Stomach smooth muscle (tissue), 2 donors: Measurements from ENCODE around the gene SHISAL1.

Experiments
- H3K27ac ChIP-seq: one replicate; pipeline ENCODE4 v1.7.0; 2013; ENCODE audit warnings: mild to moderate bottlenecking, low read length, inconsistent platforms
- H3K27me3 ChIP-seq, 2 donors: one replicate each; pipeline ENCODE4 v1.7.0; 2013; ENCODE audit warnings: low read length in 2 of 2; ENCODE audit not compliant: insufficient read depth in 2 of 2, control insufficient read depth in 1 of 2
- H3K36me3 ChIP-seq, 2 donors: one replicate each; pipeline ENCODE4 v1.7.0; 2013; ENCODE audit warnings: low read length in 2 of 2; ENCODE audit not compliant: control insufficient read depth in 2 of 2, insufficient read depth in 2 of 2
- H3K4me1 ChIP-seq: one replicate; pipeline ENCODE4 v1.7.0; 2013; ENCODE audit warnings: low read length; ENCODE audit not compliant: control insufficient read depth, insufficient read depth
- H3K4me3 ChIP-seq, 2 donors: one replicate each; pipeline ENCODE4 v1.7.0; 2013; ENCODE audit warnings: low read length in 2 of 2
- H3K9ac ChIP-seq, 2 donors: one replicate each; pipeline ENCODE4 v1.7.0; 2013; ENCODE audit warnings: low read length in 2 of 2, mild to moderate bottlenecking in 1 of 2
- H3K9me3 ChIP-seq, 2 donors: one replicate each; pipeline ENCODE4 v1.7.0; 2013; ENCODE audit warnings: low read length in 2 of 2; ENCODE audit not compliant: control insufficient read depth in 2 of 2
- donor health status: healthy.
- donor health status: Pancreatic carcinoma.

SHISAL1 gene

GRCh38 chr22:44288913-44289312 lies 23.8 kb downstream of the SHISAL1 start:
- Histone ChIP-seq H3K27ac (no peak overlapping the region), H3K4me3 (no peak overlapping the region), H3K36me3 (peaks cover 0 to 10% of the 10 kb centered on the region in 2 donors), H3K27me3 (no peaks in the 10 kb centered on the region), H3K9ac (no peak overlapping the region), H3K9me3 (no peaks in the 10 kb centered on the region), H3K4me1 (no peaks in the 10 kb centered on the region)

DNA sequence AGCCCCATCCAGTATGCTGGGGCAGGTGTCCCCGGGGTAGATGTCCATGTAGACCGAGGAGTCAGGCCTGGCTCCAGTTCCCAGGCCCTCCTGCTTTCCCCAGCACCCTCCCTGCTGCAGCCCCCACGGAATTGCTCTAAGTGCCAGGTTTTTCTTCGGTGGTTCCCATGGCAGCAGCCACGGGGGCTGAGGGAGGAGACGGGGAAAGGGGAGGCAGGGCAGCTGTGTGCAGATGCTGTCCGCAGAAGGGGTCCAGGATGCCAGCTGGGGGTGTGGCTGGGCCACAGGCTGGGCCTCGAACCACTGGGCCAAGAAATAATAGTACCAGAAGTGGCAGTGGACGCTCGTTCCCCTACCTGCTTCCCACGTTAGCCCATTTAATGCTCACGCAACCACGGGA lies 25.0 kb downstream of the SHISAL1 start:
- Histone ChIP-seq H3K27ac (no peak overlapping the region), H3K36me3 (peaks cover 2 to 14% of the 10 kb centered on the region in 2 donors), H3K4me3 (no peak overlapping the region), H3K9ac (no peak overlapping the region), H3K27me3 (no peaks in the 10 kb centered on the region), H3K4me1 (no peaks in the 10 kb centered on the region), H3K9me3 (no peaks in the 10 kb centered on the region)

- Histone ChIP-seq H3K27ac (no peak overlapping the region), H3K9ac (no peak overlapping the region), H3K4me1 (peaks cover 1% of the 10 kb centered on the region), H3K27me3 (no peaks in the 10 kb centered on the region), H3K9me3 (no peaks in the 10 kb centered on the region), H3K36me3 (peaks cover 2 to 14% of the 10 kb centered on the region in 2 donors), H3K4me3 (no peak overlapping the region)
Observed at GRCh38 chr22:44287121-44287693, 25.5 kb downstream of the SHISAL1 start.

DNA sequence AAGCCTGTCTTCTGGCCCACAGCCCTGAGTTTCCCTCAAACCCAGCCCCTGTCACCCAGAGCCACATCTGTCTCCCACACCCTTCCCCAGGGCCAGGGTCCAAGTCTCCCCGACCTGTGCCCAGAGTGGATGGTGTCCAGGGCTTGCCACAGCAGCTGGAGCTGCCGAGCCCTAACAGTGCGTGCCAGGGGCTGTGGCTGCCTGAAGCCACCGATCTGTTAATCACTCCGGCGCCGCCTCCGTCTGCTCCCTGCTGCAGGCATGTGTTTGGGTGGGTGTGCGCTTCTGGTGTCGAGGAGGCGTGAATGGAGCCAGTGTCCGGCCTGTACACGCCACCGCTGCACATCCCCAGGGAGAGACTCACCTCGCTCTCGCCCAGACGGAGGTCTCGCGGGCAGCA lies 26.1 kb downstream of the SHISAL1 start:
- no peaks in the 10 kb centered on the region for H3K9me3 ChIP-seq
- H3K4me1 ChIP-seq, result peaks cover 3% of the 10 kb centered on the region
- no peak overlapping the region for H3K27ac ChIP-seq
- no peak overlapping the region for H3K9ac ChIP-seq
- no peaks in the 10 kb centered on the region for H3K27me3 ChIP-seq
- H3K36me3 ChIP-seq, result peaks cover 2 to 14% of the 10 kb centered on the region in 2 donors
- no peak overlapping the region for H3K4me3 ChIP-seq

DNA sequence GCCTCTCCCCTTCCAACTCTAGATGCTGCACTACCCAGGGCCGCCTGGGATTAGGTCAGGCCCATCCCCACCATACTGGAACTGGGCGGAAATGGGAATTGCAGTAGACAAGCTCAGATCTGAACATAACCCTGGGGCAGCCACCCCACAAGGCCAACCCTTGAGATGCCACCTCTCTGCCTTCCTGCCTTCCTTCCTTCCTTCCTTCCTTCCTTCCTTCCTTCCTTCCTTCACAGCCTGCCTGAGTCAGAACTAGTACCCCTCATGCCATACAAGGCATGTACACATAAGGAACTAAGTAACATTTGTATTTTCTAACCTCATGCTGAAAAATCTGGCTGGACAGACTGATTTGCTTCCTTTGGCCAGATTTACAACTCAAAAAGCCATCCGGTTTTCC lies 28.0 kb downstream of the SHISAL1 start:
- Histone ChIP-seq H3K4me3 (no peak overlapping the region), H3K27me3 (no peaks in the 10 kb centered on the region), H3K9ac (no peak overlapping the region), H3K27ac (no peak overlapping the region), H3K4me1 (peaks cover 3% of the 10 kb centered on the region), H3K9me3 (no peaks in the 10 kb centered on the region), H3K36me3 (peaks cover 2 to 14% of the 10 kb centered on the region in 2 donors)

DNA sequence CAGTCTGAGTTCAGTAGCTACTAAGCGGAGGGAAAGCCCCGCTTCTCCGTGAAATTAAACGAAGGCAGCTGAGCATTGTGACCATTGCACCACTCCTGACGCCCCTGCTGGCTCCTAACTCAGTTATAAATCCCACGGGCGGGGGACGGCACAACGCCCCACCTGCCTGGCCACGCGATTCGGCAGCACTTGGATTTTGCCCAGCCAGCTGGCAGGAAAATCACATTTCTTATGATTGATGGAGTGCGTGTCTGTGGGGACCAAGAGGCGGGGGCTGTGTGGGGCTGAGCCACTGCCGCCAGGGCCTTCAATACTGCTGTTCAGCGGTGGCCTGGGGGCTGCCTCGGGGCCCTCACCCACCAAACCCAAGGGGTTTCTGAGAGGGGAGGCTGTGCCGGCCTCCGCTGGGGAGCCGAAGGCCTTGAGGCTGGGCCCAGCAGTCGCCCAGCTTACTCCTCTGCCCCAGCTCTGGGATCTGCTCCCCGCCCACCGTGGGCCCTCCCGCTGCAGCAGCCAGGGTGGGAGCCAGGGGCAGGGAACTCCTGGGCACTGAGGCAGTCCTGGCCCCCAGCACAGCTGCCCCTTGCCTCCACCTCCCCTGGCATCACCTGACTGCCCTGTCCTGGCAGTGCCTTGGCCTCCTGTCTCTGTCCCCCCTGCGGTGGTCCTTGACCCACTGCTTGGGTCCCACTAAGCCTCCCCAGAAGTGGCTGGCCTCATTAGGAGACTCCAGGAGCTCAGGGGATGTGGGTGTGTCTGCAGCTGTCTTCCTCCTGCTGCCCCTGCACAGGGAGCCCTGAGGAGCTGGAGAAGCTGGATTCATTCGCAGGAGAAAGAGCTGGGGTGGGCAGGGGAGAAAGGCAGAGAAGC lies 30.7 kb downstream of the SHISAL1 start:
- Histone ChIP-seq H3K27me3 (no peaks in the 10 kb centered on the region), H3K4me1 (peaks cover 12% of the 10 kb centered on the region), H3K4me3 (no peak overlapping the region), H3K27ac (no peak overlapping the region), H3K36me3 (peaks cover 2 to 14% of the 10 kb centered on the region in 2 donors), H3K9ac (no peak overlapping the region), H3K9me3 (no peaks in the 10 kb centered on the region)

DNA sequence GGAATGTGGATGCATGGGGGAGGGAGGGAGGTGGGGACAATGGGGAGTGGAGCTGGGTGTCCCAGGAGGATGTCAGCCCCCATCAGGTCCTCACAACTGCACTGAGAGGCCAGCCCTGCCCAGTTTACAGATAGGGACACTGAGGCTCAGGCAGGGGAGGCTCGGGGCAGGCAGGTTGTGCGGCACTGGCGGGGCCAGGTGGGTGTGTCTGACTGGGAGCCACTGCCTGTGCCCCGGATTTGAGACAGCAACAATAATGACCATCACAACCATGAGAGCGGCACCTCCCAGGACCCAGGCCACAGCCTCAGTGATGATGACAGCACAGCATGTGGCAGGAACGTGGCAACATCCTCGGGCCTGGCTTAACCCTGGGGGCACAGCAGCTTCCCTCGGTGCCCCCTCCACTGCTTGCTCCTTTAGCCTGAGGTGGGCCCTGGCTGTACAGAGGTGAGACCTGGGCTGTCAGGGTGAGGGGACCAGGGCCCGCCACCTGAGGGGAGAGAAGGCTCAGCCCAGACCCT lies 32.0 kb downstream of the SHISAL1 start:
- peaks cover 12% of the 10 kb centered on the region for H3K4me1 ChIP-seq
- H3K36me3 ChIP-seq, result peaks cover 2 to 14% of the 10 kb centered on the region in 2 donors
- no peak overlapping the region for H3K27ac ChIP-seq
- no peak overlapping the region for H3K4me3 ChIP-seq
- H3K9ac ChIP-seq, result no peak overlapping the region
- no peaks in the 10 kb centered on the region for H3K27me3 ChIP-seq
- H3K9me3 ChIP-seq, result no peaks in the 10 kb centered on the region

DNA sequence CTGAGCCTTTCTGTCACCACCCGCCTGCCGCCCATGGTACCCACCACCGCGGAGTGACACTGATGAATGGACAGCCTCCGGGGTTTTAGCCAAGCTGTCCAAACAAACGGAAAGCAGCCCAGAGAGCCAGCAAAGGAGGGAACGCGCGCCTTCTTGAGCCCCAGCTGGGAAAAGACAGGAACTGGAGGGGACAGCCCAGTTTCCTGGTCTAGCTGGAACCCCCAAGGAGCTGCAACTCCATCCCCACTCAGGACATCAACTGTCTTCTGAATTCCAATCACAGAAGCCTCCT lies 33.7 kb downstream of the SHISAL1 start:
- no peaks in the 10 kb centered on the region for H3K27me3 ChIP-seq

DNA sequence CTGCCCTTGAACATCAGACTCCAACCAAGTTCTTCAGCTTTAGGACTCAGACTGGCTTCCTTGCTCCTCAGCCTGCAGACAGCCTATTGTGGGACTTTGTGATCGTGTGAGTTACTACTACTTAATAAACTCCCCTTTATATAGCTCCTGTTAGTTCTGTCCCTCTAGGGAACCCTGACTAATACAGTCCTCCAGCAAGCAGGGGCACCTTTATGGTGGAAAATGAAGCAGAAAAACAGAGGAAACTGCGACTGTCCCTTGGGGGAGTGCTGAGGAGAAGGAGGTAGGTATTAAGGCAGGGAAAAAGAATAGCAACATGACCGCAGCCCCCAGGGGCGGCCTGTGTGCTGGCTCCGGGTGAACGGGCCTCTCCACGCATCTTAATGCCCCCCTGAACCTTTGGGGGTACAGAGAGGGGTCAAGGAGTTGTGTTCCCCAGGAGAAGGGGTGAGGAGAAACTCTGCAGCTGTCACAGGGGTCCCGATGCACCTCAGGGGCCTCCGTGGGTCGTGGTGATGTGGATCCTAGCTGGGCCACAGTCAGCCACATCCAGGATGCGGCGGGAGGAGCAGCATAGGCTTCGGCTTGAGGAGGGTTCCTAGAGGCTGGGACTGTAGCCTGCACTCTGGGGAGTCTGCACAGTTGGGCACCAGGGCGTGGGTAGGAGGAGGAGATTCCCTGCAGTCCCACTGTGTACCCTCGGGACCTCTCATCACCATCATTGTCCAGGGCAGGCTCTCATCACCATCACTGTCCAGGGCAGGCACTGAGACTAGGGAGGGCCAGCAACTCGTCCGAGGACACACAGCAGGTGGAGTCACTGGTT lies 34.3 kb downstream of the SHISAL1 start:
- Histone ChIP-seq H3K9me3 (no peaks in the 10 kb centered on the region), H3K36me3 (peaks cover 2 to 10% of the 10 kb centered on the region in 2 donors), H3K27me3 (no peaks in the 10 kb centered on the region), H3K9ac (no peak overlapping the region), H3K4me1 (peaks cover 12% of the 10 kb centered on the region), H3K27ac (no peak overlapping the region), H3K4me3 (no peak overlapping the region)

More for the DNA sequence above, 33.7 kb downstream of the SHISAL1 start:
- H3K4me3 ChIP-seq, result no peak overlapping the region
- peaks cover 12% of the 10 kb centered on the region for H3K4me1 ChIP-seq
- H3K27ac ChIP-seq, result no peak overlapping the region
- H3K9ac ChIP-seq, result no peak overlapping the region
- peaks cover 2 to 10% of the 10 kb centered on the region in 2 donors for H3K36me3 ChIP-seq
- H3K9me3 ChIP-seq, result no peaks in the 10 kb centered on the region

DNA sequence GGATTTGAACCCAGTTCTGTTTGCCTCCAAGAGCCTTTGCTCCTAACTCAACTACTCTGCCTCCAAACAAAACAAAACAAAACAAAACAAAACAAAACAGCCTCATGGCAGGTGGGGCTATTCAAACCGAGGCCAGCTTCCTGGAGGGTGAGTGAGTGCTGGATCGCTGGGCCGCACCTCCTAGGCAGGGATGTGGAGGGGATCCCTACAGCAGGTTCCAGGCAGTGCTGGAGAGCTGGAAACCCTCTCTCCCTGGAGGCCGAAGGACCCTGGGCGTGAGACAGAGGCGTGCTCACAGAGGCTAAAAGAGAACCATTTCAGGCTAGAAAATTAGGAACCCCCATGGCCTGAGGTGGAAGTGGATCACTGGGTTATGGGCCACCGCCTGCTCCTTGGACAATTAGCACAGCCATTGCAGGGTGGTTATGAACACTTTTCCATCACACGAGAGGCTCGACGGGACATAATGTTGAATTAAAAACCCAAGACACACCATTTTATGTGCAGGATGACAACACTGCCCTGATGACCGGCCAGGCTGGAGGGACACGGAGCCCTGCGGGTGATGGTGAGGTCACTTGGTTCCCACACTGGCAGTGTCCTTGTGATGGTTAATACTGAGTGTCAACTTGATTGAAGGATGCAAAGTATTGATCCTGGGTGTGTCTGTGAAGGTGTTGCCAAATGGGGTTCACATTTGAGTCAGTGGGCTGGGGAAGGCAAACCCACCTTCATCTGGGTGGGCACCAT lies 35.2 kb downstream of the SHISAL1 start:
- no peak overlapping the region for H3K27ac ChIP-seq
- no peak overlapping the region for H3K9ac ChIP-seq
- H3K9me3 ChIP-seq, result no peaks in the 10 kb centered on the region
- no peak overlapping the region for H3K4me3 ChIP-seq
- H3K36me3 ChIP-seq, result peaks cover 0 to 6% of the 10 kb centered on the region in 2 donors
- H3K4me1 ChIP-seq, result peaks cover 18% of the 10 kb centered on the region
- H3K27me3 ChIP-seq, result no peaks in the 10 kb centered on the region
